HFF-Myc (cell line): ENCODE results near the gene OR2B2.

Experiments
- DNase-seq: peaks from one replicate; pipeline ENCODE4 v3.0.0-alpha.2; 2011; ENCODE audit warnings: low read depth; ENCODE audit errors: extremely low read depth
- H3K4me3 ChIP-seq: replicated peaks from 2 replicates; pipeline ENCODE4 v1.5.1; 2011; ENCODE audit warnings: low read depth, mild to moderate bottlenecking, control low read depth, low read length
- CTCF ChIP-seq: IDR thresholded peaks from 2 replicates; pipeline ENCODE4 v1.5.1; 2012; ENCODE audit warnings: mild to moderate bottlenecking, low read depth, low read length, control low read depth; ENCODE audit errors: missing control alignments

Gene OR2B2

DNA sequence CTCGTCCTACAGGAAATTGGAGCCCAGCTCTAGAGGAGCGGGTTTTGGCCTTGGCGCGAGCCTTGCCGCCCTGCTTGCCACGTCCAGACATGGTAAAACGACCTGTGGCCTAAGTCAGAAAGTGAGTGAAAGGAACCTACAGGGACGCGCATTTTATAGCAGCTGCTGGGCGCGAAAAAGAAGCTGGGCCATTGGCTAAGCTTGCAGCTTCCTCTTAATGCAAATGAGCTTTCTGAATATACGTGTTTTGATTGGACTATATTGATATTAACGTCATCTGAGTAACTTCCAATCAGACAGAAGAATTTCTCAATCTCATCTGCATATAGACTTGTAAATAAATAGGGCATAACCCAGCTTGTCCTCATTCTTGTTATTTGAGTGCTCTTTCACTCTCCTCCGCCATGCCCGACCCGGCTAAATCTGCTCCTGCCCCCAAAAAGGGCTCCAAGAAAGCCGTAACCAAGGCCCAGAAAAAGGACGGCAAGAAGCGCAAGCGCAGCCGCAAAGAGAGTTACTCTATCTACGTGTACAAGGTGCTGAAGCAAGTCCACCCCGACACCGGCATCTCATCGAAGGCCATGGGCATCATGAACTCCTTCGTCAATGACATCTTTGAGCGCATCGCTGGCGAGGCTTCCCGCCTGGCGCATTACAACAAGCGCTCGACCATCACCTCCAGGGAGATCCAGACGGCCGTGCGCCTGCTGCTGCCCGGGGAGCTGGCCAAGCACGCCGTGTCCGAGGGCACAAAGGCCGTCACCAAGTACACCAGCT, 18.9 kb downstream of the OR2B2 start:
- peak; percentile 97 for DNase-seq
- H3K4me3 ChIP-seq: peak overlapping the region; percentile 67
- TF ChIP-seq CTCF: no peak

GRCh38 chr6:27892649-27893058, 19.5 kb downstream of the OR2B2 start:
- TF ChIP-seq CTCF: no peak
- no peak for DNase-seq
- peak overlapping the region; percentile 67 for H3K4me3 ChIP-seq

DNA sequence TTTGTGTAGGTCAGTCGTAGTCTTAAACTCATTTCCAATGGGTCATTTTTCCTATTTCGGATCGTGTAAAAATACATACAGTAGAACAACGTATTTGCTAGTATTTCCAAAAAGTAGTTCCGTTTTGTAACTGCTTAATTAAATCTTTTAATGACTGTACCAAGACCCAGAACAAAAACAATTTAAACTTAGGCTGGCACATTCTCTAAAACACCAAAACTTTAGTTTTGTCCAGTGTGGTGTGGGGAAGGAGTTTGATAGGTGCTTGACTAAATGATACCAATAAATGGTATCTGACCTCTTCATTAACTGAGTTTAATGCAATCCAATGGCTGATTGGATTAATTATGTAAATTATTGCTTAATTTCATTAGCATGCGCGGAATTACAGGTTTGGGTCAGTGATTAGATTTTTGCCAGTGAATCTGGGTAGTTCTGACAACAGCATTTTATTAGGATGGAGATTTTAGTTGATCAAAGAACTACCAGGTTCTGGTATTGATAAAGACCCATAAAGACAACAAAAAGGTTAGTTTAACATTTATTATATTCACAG, 20.8 kb downstream of the OR2B2 start:
- H3K4me3 ChIP-seq: peak overlapping the region; percentile 67
- no peak for TF ChIP-seq CTCF
- no peak for DNase-seq

DNA sequence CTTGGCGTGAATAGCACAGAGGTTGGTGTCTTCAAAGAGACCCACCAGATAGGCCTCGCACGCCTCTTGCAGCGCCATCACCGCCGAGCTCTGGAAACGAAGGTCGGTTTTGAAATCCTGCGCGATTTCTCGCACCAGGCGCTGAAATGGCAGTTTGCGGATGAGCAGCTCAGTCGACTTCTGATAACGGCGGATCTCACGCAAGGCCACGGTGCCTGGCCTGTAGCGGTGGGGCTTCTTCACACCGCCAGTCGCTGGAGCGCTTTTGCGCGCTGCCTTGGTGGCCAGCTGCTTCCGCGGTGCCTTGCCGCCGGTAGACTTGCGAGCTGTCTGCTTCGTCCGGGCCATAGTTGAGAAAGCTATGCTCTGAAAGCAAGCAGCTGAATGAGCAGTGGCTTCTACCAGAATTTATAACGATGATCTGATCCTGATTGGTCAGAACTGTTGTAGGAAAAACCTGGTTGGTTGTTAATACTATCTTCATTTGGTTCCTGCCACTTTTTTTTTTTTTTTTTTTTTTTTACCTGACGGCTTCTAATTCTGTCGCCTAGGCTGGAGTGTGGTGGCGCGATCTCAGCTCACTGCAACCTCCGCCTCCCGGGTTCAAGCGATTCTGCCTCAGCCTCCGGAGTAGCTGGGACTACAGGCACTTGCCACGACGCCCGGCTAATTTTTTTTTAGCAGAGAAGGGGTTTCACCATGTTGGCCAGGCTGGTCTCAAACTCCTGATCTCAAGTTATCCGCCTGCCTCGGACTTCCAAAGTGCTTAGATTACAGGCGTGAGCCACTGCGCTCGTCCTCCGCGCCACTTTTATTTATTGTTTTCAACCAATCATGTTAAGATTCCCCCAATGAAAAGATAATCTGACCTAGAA, 21.5 kb downstream of the OR2B2 start:
- no peak for TF ChIP-seq CTCF
- DNase-seq: peak; percentile 96
- peak overlapping the region; percentile 67 for H3K4me3 ChIP-seq

DNA sequence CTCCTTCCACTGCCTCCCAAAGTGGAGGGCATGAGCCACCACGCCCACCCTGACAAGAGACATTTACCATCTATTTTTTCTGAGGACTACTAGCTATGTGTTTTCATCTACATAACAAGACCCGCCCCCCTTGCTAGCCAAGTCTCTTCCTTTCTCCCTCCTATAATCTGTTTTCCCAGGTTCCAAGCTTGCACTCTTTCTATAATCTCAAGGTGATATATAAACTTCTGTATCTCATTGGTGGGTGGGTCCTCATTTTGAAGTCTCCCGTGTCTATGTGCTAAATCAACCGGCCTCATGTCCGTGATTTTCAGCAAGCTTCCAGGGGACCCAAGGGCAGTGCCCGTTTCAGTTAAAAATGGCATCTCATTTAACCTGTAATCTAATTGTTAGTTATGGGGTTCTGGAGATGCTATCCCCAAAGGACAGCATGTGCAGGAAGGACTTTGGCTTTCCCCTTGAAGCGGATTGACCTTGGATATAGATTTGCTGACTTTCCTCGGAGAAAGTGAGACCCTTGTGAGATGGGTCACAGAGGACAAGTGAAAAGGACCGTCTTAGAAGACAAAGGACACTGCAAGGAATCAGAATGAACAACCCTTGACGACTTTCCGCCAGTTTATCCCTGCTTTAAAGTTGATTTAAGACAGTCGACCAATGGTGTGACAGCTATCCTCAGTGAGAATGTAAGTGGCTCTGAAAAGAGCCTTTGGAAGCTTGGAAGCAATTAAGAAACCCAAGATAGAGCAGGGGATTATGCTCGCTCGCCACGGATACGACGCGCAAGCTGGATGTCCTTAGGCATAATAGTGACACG, 22.4 kb downstream of the OR2B2 start:
- TF ChIP-seq CTCF: no peak
- peak overlapping the region; percentile 67 for H3K4me3 ChIP-seq
- DNase-seq: no peak

- DNase-seq: no peak
- H3K4me3 ChIP-seq: peak overlapping the region; percentile 67
- TF ChIP-seq CTCF: no peak
These were observed 22.9 kb downstream of the OR2B2 start for GRCh38 chr6:27889275-27889627.
